ENCODE results near the gene CRIP1.

The CRIP1 gene

GRCh38 chr14:105480199-105480746 is 6.4 kb upstream of the CRIP1 start:
- in situ Hi-C loops (cut with HindIII; ENCODE audit: low sequenced_read_pairs) = no loop called here

GRCh38 chr14:105480807-105481801 is 5.6 kb upstream of the CRIP1 start:
- in situ Hi-C loops (cut with HindIII; ENCODE audit: low sequenced_read_pairs) = no loop called here

GRCh38 chr14:105481886-105482457 is 4.7 kb upstream of the CRIP1 start:
- in situ Hi-C loops (cut with HindIII; ENCODE audit: low sequenced_read_pairs) = no loop called here

GRCh38 chr14:105482486-105483110 is 4.1 kb upstream of the CRIP1 start:
- in situ Hi-C loops (cut with HindIII; ENCODE audit: low sequenced_read_pairs) = no loop called here

GRCh38 chr14:105483300-105484068 is 3.2 kb upstream of the CRIP1 start:
- in situ Hi-C loops (cut with HindIII; ENCODE audit: low sequenced_read_pairs) = no loop called here

GRCh38 chr14:105484069-105484996 is 2.4 kb upstream of the CRIP1 start:
- in situ Hi-C loops (cut with HindIII; ENCODE audit: low sequenced_read_pairs) = no loop called here

- in situ Hi-C loops (cut with HindIII; ENCODE audit: low sequenced_read_pairs) = no loop called here
Measured at GRCh38 chr14:105484997-105485393, 1.7 kb upstream of the CRIP1 start.

- in situ Hi-C loops (cut with HindIII; ENCODE audit: low sequenced_read_pairs) = no loop called here
Measured at GRCh38 chr14:105485739-105486162, 935 bp upstream of the CRIP1 start.

- in situ Hi-C loops (cut with HindIII; ENCODE audit: low sequenced_read_pairs) = no loop called here
Measured at GRCh38 chr14:105486974-105487448, 325 bp downstream of the CRIP1 start.

GRCh38 chr14:105487449-105487985 is 831 bp downstream of the CRIP1 start:
- in situ Hi-C loops (cut with HindIII; ENCODE audit: low sequenced_read_pairs) = no loop called here

GRCh38 chr14:105487986-105488777 is 1.5 kb downstream of the CRIP1 start:
- in situ Hi-C loops (cut with HindIII; ENCODE audit: low sequenced_read_pairs) = no loop called here

GRCh38 chr14:105488781-105489541 is 2.3 kb downstream of the CRIP1 start:
- in situ Hi-C loops (cut with HindIII; ENCODE audit: low sequenced_read_pairs) = no loop called here

- in situ Hi-C loops (cut with HindIII; ENCODE audit: low sequenced_read_pairs) = no loop called here
Measured at GRCh38 chr14:105489542-105490266, 3.0 kb downstream of the CRIP1 start.

- in situ Hi-C loops (cut with HindIII; ENCODE audit: low sequenced_read_pairs) = no loop called here
Measured at GRCh38 chr14:105490267-105490571, 3.5 kb downstream of the CRIP1 start.

GRCh38 chr14:105490572-105491365 is 4.1 kb downstream of the CRIP1 start, which contains the start of gene TEDC1:
TSS of gene TEDC1 (plus strand) at chr14:105491246. CDS start at chr14:105491376, 130 bp downstream.
- in situ Hi-C loops (cut with HindIII; ENCODE audit: low sequenced_read_pairs) = no loop called here

GRCh38 chr14:105491366-105491973 is 4.8 kb downstream of the CRIP1 start:
- in situ Hi-C loops (cut with HindIII; ENCODE audit: low sequenced_read_pairs) = no loop called here
